Stomach (tissue), 4 donors: ENCODE results near the gene L3MBTL4.

ENCODE experiments used
- CTCF ChIP-seq, 7 experiments: fragments of 450-650 bp in 4 of 7; fragments of 200-600 bp in 3 of 7; sonication (generic) in 3 of 7; IDR thresholded peaks; one replicate each; pipeline ENCODE4 v1.5.1; 2016 to 2019; ENCODE audit warnings: antibody characterized with exemption in 7 of 7, control low read depth in 2 of 7, mild to moderate bottlenecking in 1 of 7
- EP300 ChIP-seq: sonication (generic); formaldehyde crosslinking; IDR thresholded peaks from one replicate; pipeline ENCODE4 v1.6.1; 2017; ENCODE audit warnings: antibody characterized with exemption

- TF ChIP-seq CTCF (IDR thresholded peaks at IDR 0.05) (no peak), EP300 (no peak)
Measured at GRCh38 chr18:5983488-5983887, 431.2 kb downstream of the L3MBTL4 start.
